Gastrocnemius medialis (tissue), 4 donors: ENCODE results near the gene DIP2B.

ENCODE experiments used
- CTCF ChIP-seq, 5 experiments: fragments of 450-650 bp in 3 of 5; fragments of 200-600 bp in 2 of 5; sonication (generic) in 2 of 5; IDR thresholded peaks in 4 of 5; conservative IDR thresholded peaks in 1 of 5; 1 replicate in 4 of 5; 2 replicates in 1 of 5; pipeline ENCODE4 v1.5.1; 2016 to 2019; ENCODE audit warnings: antibody characterized with exemption in 5 of 5, mild to moderate bottlenecking in 3 of 5, moderate library complexity in 3 of 5
- POLR2A ChIP-seq, 2 donors: fragments of 450-650 bp; IDR thresholded peaks; one replicate each; pipeline ENCODE4 v1.6.1; 2017; ENCODE audit warnings: antibody characterized with exemption in 2 of 2, mild to moderate bottlenecking in 2 of 2, moderate library complexity in 2 of 2

GRCh38 chr12:50508970-50509663 lies 4.3 kb downstream of the DIP2B start:
- no peak for TF ChIP-seq CTCF (IDR thresholded peaks at IDR 0.05 in 4 of 5, conservative IDR thresholded peaks at IDR 0.05 in 1 of 5)
- TF ChIP-seq POLR2A (IDR thresholded peaks at IDR 0.05), result no peak
